ENCODE results near the gene AFAP1L1. TPM values are rescaled to one million over a fixed set of nuclear protein-coding genes. Genes with fewer than 3 reads are reported as not detected.

The AFAP1L1 gene
- total RNA-seq, 1 experiment from 2014 or later: 15.2 TPM

- Histone ChIP-seq H3K36me3 (ENCODE audit: control insufficient read depth, insufficient read depth, low read length) (no peaks in the 10 kb centered on the region), H3K4me1 (ENCODE audit: control insufficient read depth, insufficient read depth, low read length) (no peaks in the 10 kb centered on the region; the same call in 1 of the 2 replicates), H3K4me3 (ENCODE audit: low read depth in 2 of 2, low read length in 2 of 2) (no peak overlapping the region), H3K27me3 (ENCODE audit: control insufficient read depth, insufficient read depth, low read length) (no peaks in the 10 kb centered on the region), H3K27ac (ENCODE audit: low read length) (no peak overlapping the region), H3K9me3 (ENCODE audit: control insufficient read depth, insufficient read depth, low read depth, low read length) (no peaks in the 10 kb centered on the region)
- POLR2A ChIA-PET: no interaction called here
- no peak for ATAC-seq
- TF ChIP-seq, protein P1, sequence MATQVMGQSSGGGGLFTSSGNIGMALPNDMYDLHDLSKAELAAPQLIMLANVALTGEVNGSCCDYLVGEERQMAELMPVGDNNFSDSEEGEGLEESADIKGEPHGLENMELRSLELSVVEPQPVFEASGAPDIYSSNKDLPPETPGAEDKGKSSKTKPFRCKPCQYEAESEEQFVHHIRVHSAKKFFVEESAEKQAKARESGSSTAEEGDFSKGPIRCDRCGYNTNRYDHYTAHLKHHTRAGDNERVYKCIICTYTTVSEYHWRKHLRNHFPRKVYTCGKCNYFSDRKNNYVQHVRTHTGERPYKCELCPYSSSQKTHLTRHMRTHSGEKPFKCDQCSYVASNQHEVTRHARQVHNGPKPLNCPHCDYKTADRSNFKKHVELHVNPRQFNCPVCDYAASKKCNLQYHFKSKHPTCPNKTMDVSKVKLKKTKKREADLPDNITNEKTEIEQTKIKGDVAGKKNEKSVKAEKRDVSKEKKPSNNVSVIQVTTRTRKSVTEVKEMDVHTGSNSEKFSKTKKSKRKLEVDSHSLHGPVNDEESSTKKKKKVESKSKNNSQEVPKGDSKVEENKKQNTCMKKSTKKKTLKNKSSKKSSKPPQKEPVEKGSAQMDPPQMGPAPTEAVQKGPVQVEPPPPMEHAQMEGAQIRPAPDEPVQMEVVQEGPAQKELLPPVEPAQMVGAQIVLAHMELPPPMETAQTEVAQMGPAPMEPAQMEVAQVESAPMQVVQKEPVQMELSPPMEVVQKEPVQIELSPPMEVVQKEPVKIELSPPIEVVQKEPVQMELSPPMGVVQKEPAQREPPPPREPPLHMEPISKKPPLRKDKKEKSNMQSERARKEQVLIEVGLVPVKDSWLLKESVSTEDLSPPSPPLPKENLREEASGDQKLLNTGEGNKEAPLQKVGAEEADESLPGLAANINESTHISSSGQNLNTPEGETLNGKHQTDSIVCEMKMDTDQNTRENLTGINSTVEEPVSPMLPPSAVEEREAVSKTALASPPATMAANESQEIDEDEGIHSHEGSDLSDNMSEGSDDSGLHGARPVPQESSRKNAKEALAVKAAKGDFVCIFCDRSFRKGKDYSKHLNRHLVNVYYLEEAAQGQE (IDR thresholded peaks at IDR 0.05; ENCODE audit: insufficient read depth in 1 of 2, low read depth in 2 of 2, low read length in 1 of 2): no peak
- TF ChIP-seq TCF7L2 (IDR thresholded peaks at IDR 0.05; ENCODE audit: low read depth, low read length): no peak
- no peak for TF ChIP-seq SIN3A (IDR thresholded peaks at IDR 0.05; ENCODE audit: borderline replicate concordance, insufficient read depth, low read depth, low read length)
- no peak for TF ChIP-seq POLR2AphosphoS5 (IDR thresholded peaks at IDR 0.05; ENCODE audit: low read depth, low read length)
- TF ChIP-seq, protein P2, sequence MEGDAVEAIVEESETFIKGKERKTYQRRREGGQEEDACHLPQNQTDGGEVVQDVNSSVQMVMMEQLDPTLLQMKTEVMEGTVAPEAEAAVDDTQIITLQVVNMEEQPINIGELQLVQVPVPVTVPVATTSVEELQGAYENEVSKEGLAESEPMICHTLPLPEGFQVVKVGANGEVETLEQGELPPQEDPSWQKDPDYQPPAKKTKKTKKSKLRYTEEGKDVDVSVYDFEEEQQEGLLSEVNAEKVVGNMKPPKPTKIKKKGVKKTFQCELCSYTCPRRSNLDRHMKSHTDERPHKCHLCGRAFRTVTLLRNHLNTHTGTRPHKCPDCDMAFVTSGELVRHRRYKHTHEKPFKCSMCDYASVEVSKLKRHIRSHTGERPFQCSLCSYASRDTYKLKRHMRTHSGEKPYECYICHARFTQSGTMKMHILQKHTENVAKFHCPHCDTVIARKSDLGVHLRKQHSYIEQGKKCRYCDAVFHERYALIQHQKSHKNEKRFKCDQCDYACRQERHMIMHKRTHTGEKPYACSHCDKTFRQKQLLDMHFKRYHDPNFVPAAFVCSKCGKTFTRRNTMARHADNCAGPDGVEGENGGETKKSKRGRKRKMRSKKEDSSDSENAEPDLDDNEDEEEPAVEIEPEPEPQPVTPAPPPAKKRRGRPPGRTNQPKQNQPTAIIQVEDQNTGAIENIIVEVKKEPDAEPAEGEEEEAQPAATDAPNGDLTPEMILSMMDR (IDR thresholded peaks at IDR 0.05): no peak
- intact Hi-C loops (cut with micrococcal nuclease; ENCODE audit: unreplicated experiment) (no loop called here), in situ Hi-C loops (cut with HindIII; ENCODE audit: low pct_unique_long_range_greater_than_20kb, low sequenced_read_pairs) (no loop called here)
- CTCF ChIA-PET: no interaction called here
- BruUV-seq (replicated peaks): no TSS peak
- no peak for DNase-seq (ENCODE audit: low read depth, low spot score)
These were observed 37.7 kb downstream of the AFAP1L1 start for GRCh38 chr5:149309354-149309753.

- intact Hi-C loops (cut with micrococcal nuclease; ENCODE audit: unreplicated experiment): no loop called here
- H3K36me3 ChIP-seq (ENCODE audit: control insufficient read depth, insufficient read depth, low read length): no peaks in the 10 kb centered on the region
- ChIA-PET POLR2A (no interaction called here), CTCF (no interaction called here)
- H3K9me3 ChIP-seq (ENCODE audit: control insufficient read depth, insufficient read depth, low read depth, low read length): no peaks in the 10 kb centered on the region
- H3K27me3 ChIP-seq (ENCODE audit: control insufficient read depth, insufficient read depth, low read length): no peaks in the 10 kb centered on the region
- H3K4me1 ChIP-seq (ENCODE audit: control insufficient read depth, insufficient read depth, low read length): no peaks in the 10 kb centered on the region; the same call in 1 of the 2 replicates
- H3K4me3 ChIP-seq (ENCODE audit: low read depth in 2 of 2, low read length in 2 of 2): no peak overlapping the region
- no peak for ATAC-seq
- H3K27ac ChIP-seq (ENCODE audit: low read length): no peak overlapping the region
- no peak for TF ChIP-seq SIN3A (IDR thresholded peaks at IDR 0.05; ENCODE audit: borderline replicate concordance, insufficient read depth, low read depth, low read length)
- no peak for TF ChIP-seq TCF7L2 (IDR thresholded peaks at IDR 0.05; ENCODE audit: low read depth, low read length)
- TF ChIP-seq, protein P2 (IDR thresholded peaks at IDR 0.05): no peak
- TF ChIP-seq POLR2AphosphoS5 (IDR thresholded peaks at IDR 0.05; ENCODE audit: low read depth, low read length): no peak
- TF ChIP-seq, protein P1 (IDR thresholded peaks at IDR 0.05; ENCODE audit: insufficient read depth in 1 of 2, low read depth in 2 of 2, low read length in 1 of 2): no peak
- no peak for DNase-seq (ENCODE audit: low read depth, low spot score)
- in situ Hi-C loops (cut with HindIII; ENCODE audit: low pct_unique_long_range_greater_than_20kb, low sequenced_read_pairs): no loop called here
- BruUV-seq (replicated peaks): no TSS peak
These were observed 38.8 kb downstream of the AFAP1L1 start for GRCh38 chr5:149310488-149310887.
